C4-2B (cell line): ENCODE data around the gene PGLYRP1.

Source experiments
- ZFX ChIP-seq: fragments of 450-650 bp; IDR thresholded peaks from 2 replicates; pipeline ENCODE4 v1.6.1; 2017
- TF ChIP-seq, protein P1 (sequence below): fragments of 450-650 bp; conservative IDR thresholded peaks from 2 replicates; pipeline ENCODE4 v1.5.1; 2017; ENCODE audit warnings: mild to moderate bottlenecking

DNA sequence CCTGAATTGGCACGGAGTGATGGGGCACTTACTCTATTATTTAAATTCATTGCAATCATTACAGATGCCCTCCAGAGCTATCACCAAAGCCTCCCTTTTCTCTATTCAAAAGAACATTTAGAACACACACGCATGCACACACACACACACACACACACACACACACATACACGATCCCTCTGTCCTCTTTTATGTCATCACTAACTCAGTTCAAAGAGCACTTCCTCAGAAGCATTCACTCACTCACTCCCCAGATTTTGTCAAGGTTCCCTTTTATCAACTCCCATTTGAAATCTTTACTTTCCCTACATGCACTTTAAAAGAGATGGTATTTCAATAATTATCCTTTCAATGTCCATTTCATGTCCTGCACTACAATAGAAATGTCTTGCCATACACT lies 40.3 kb upstream of the PGLYRP1 start:
- TF ChIP-seq, protein P1, sequence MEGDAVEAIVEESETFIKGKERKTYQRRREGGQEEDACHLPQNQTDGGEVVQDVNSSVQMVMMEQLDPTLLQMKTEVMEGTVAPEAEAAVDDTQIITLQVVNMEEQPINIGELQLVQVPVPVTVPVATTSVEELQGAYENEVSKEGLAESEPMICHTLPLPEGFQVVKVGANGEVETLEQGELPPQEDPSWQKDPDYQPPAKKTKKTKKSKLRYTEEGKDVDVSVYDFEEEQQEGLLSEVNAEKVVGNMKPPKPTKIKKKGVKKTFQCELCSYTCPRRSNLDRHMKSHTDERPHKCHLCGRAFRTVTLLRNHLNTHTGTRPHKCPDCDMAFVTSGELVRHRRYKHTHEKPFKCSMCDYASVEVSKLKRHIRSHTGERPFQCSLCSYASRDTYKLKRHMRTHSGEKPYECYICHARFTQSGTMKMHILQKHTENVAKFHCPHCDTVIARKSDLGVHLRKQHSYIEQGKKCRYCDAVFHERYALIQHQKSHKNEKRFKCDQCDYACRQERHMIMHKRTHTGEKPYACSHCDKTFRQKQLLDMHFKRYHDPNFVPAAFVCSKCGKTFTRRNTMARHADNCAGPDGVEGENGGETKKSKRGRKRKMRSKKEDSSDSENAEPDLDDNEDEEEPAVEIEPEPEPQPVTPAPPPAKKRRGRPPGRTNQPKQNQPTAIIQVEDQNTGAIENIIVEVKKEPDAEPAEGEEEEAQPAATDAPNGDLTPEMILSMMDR: no peak
- no peak for TF ChIP-seq ZFX
